Naive thymus-derived CD4-positive, alpha-beta T cell (primary cell): ENCODE results near the gene MGAT5B. TPM values are rescaled to one million over a fixed set of nuclear protein-coding genes. Genes with fewer than 3 reads are reported as not detected.
A peak's percentile ranks its signal among the peaks of the same experiment; 100 is the strongest.

Source experiments
- ATAC-seq: fragments of 150-1000 bp; cut with Tn5 transposase; 2 replicates; pipeline ENCODE4 v1.10.0; 2021; ENCODE audit warnings: mild to moderate bottlenecking, moderate library complexity
- CTCF ChIA-PET: fragments of 350-600 bp; sonication (Branson Sonifier 250); formaldehyde crosslinking; loops from one replicate; lab custom pipeline; 2021; ENCODE audit warnings: antibody characterized with exemption; lab: Charles Lee
- POLR2A ChIA-PET: fragments of 350-600 bp; sonication (Branson Sonifier 250); formaldehyde crosslinking; loops from one replicate; lab custom pipeline; 2021; ENCODE audit warnings: antibody characterized with exemption, inconsistent platforms; lab: Charles Lee
- DNase-seq, 9 donors: peaks; one replicate each; pipeline versions ENCODE4 v3.0.0 to v3.0.0-alpha.2; 2020 to 2022; ENCODE audit warnings: mixed read lengths in 1 of 9
- H3K27ac ChIP-seq: one replicate; pipeline ENCODE4 v1.7.0; 2013; ENCODE audit warnings: mild to moderate bottlenecking, low read depth, low read length, moderate library complexity
- H3K27me3 ChIP-seq, 2 donors: one replicate each; pipeline ENCODE4 v1.7.0; 2013; ENCODE audit warnings: low read length in 2 of 2, mild to moderate bottlenecking in 2 of 2, moderate library complexity in 2 of 2; ENCODE audit not compliant: control insufficient read depth in 2 of 2, insufficient read depth in 2 of 2
- H3K36me3 ChIP-seq, 3 experiments: 1 replicate in 2 of 3; 2 replicates in 1 of 3; pipeline ENCODE4 v1.7.0; 2013; ENCODE audit warnings: low read length in 3 of 3, mild to moderate bottlenecking in 3 of 3, moderate library complexity in 1 of 3; ENCODE audit not compliant: insufficient read depth in 3 of 3, control insufficient read depth in 2 of 3
- H3K4me1 ChIP-seq, 2 donors: one replicate each; pipeline ENCODE4 v1.7.0; 2013; ENCODE audit warnings: low read length in 2 of 2, mild to moderate bottlenecking in 2 of 2, moderate library complexity in 1 of 2; ENCODE audit not compliant: control insufficient read depth in 2 of 2, insufficient read depth in 2 of 2
- H3K4me3 ChIP-seq: 2 replicates; pipeline ENCODE4 v1.7.0; 2013; ENCODE audit warnings: mild to moderate bottlenecking, low read length
- H3K9me3 ChIP-seq, 3 experiments: 1 replicate in 2 of 3; 2 replicates in 1 of 3; pipeline ENCODE4 v1.7.0; 2013; ENCODE audit warnings: low read length in 3 of 3; ENCODE audit not compliant: control insufficient read depth in 2 of 3
- H3K27ac Mint-ChIP-seq, 9 donors: one replicate each; pipeline ENCODE4 v1.8.0; 2020 to 2022; ENCODE audit warnings: mixed read lengths in 9 of 9, mild to moderate bottlenecking in 8 of 9, moderate library complexity in 5 of 9, inconsistent platforms in 2 of 9
- H3K27me3 Mint-ChIP-seq, 5 donors: one replicate each; pipeline ENCODE4 v1.8.0; 2021 to 2022; ENCODE audit warnings: mixed read lengths in 5 of 5, mild to moderate bottlenecking in 1 of 5
- H3K36me3 Mint-ChIP-seq, 5 donors: one replicate each; pipeline ENCODE4 v1.8.0; 2020 to 2022; ENCODE audit warnings: mixed read lengths in 5 of 5, mild to moderate bottlenecking in 3 of 5, inconsistent platforms in 1 of 5
- H3K4me1 Mint-ChIP-seq, 7 donors: one replicate each; pipeline ENCODE4 v1.8.0; 2020 to 2022; ENCODE audit warnings: mixed read lengths in 7 of 7, mild to moderate bottlenecking in 3 of 7, inconsistent platforms in 1 of 7
- H3K4me3 Mint-ChIP-seq, 10 donors: one replicate each; pipeline ENCODE4 v1.8.0; 2020 to 2022; ENCODE audit warnings: mild to moderate bottlenecking in 10 of 10, mixed read lengths in 10 of 10, moderate library complexity in 6 of 10, inconsistent platforms in 2 of 10
- H3K9me3 Mint-ChIP-seq, 11 donors: one replicate each; pipeline ENCODE4 v1.8.0; 2020 to 2022; ENCODE audit warnings: mixed read lengths in 11 of 11, mild to moderate bottlenecking in 4 of 11, inconsistent platforms in 1 of 11, moderate library complexity in 1 of 11
- intact Hi-C, 2 donors: fragments of 100-400 bp; cut with micrococcal nuclease; formaldehyde crosslinking; loops; one replicate each; pipeline ENCODE4 v1.15.1; 2023
- polyA plus RNA-seq, 2 donors: library from polyadenylated mRNA; unstranded; fragments of 300-500 nt; fragmentation: Illumina TruSeq; gene quantifications; one replicate each; pipeline ENCODE4 v1.2.3, GENCODE V29; 2021
- total RNA-seq, 6 experiments: library from RNA in 5 of 6; stranded (reverse) in 5 of 6; gene quantifications; 1 replicate in 5 of 6; 2 replicates in 1 of 6; pipeline ENCODE4 v1.2.3 and lab custom pipeline; 2021 to 2026

The MGAT5B gene
- total and polyA plus RNA-seq, 7 experiments from 2014 or later: 0.12 to 3.7 (median 1.5) TPM; not detected in 1

DNA sequence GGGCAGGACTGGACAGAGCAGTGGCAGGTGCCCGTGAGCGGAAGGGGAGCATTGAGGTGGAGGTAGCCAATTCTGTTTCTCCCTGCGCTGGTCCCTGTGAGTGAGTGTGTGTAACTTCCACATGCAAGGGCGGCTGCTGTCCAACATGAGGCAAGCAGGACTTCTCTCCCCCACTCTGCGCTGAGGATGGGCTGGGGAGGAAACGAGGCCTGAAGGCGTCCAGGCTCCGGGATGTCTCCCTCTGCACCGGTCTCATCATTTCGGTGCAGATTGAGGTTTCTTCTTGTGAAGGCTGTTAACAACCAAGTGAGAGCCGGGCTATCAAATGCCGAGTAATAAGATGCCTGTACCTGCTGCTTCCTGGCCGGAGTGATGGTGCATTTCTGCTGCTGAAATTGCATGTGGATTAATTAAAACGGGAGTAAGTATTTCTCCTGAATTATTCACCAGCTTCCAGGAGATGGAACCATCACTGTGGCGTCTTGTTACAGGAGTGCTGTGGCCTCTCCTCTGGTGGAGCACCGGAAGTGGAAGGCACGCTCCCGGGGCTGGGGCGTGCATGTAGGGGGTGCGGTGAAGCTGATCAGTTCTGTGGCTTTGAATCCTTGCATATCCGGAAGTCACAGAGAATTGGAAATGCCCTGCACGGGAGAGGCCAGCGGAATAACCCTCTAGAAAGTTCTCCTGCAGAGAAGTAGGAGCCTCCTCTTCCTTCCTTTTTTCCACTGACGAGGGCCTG, 41.7 kb upstream of the MGAT5B start:
- DNase-seq: no peak
- ChIA-PET CTCF (no interaction called here), POLR2A (interaction anchor here (0.6 kb wide), 1 partner anchor 98 kb away, joined by 3 read pairs; no protein-coding TSS in a partner anchor)
- no peak overlapping the region for H3K27ac ChIP-seq
- no peak overlapping the region for H3K27ac Mint-ChIP-seq
- H3K27me3 ChIP-seq: no peaks in the 10 kb centered on the region
- peak overlapping the region in 3 of 10 donors; percentile 4 to 49 (median 36) for H3K4me3 Mint-ChIP-seq
- peaks cover 0 to 4% (median 0%) of the 10 kb centered on the region in 5 donors for H3K36me3 Mint-ChIP-seq
- H3K4me1 ChIP-seq: no peaks in the 10 kb centered on the region
- intact Hi-C loops: no loop called here
- peaks cover 0 to 5% (median 4%) of the 10 kb centered on the region in 7 donors for H3K4me1 Mint-ChIP-seq
- no peaks in the 10 kb centered on the region for H3K36me3 ChIP-seq
- no peaks in the 10 kb centered on the region for H3K9me3 ChIP-seq
- H3K9me3 Mint-ChIP-seq: no peaks in the 10 kb centered on the region
- ATAC-seq: no peak
- peaks cover 0 to 7% (median 0%) of the 10 kb centered on the region in 5 donors for H3K27me3 Mint-ChIP-seq
- no peak overlapping the region for H3K4me3 ChIP-seq

DNA sequence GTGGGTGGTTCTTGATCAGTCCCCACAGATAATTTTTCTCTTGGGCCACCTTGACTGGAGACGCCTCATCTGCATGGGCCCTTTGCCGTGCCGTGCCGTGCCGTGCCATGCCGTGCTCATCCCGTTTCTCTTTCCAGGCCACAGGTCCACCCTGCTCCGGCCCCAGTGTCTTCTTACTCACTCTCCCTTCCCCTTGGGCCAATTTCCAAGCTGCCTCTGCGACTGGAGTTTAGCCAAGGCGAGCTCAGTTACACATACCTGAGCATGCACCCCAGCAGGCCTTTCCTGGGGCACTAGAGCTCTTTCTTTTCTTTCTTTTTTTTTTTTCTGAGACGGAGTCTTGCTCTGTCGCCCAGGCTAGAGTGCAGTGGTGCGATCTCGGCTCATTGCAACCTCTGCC, 40.5 kb upstream of the MGAT5B start:
- Mint-ChIP-seq H3K36me3 (peaks cover 0 to 4% (median 0%) of the 10 kb centered on the region in 5 donors), H3K4me1 (peaks cover 0 to 5% (median 4%) of the 10 kb centered on the region in 7 donors), H3K27ac (no peak overlapping the region), H3K4me3 (no peak overlapping the region), H3K9me3 (no peaks in the 10 kb centered on the region), H3K27me3 (peaks cover 0 to 7% (median 0%) of the 10 kb centered on the region in 5 donors)
- Histone ChIP-seq H3K36me3 (no peaks in the 10 kb centered on the region), H3K27me3 (no peaks in the 10 kb centered on the region), H3K9me3 (no peaks in the 10 kb centered on the region), H3K4me1 (no peaks in the 10 kb centered on the region), H3K27ac (no peak overlapping the region), H3K4me3 (no peak overlapping the region)
- ChIA-PET CTCF (no interaction called here), POLR2A (no interaction called here)
- intact Hi-C loops: no loop called here
- ATAC-seq: no peak
- DNase-seq: no peak

DNA sequence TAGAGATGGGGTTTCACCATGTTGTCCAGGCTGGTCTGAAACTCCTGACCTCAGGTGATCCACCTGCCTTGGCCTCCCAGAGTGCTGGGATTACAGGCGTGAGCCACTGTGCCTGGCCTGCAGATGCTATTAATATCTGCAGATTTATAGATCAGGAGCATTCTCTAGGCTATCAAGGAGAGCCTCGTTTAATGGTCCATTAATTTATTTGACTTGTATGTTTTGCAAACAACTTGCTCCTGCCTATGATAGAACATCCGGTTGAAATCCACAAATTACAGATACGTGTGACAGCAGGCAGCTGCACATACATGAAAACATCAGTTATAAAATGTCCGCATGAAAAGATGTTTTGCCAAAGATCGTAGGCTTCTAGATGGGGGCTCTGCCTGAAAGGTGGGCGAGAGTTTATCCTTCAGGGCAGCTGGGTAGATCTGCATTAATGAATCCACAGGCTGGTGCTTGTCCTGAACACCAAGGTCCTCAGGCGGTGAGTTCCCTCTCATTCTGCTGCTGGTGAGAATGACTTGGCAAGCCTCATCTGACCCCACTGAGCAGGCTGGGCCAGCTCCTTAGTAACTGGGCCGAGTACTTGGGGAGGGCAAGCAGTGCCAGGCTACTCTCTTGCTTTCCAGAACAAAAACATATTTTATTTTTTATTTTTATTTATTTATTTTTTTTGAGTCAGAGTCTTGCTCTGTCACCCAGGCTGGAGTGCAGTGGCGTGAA, 37.1 kb upstream of the MGAT5B start:
- ChIA-PET CTCF (no interaction called here), POLR2A (no interaction called here)
- Histone ChIP-seq H3K4me3 (no peak overlapping the region), H3K4me1 (no peaks in the 10 kb centered on the region), H3K9me3 (no peaks in the 10 kb centered on the region), H3K36me3 (no peaks in the 10 kb centered on the region), H3K27me3 (no peaks in the 10 kb centered on the region), H3K27ac (no peak overlapping the region)
- DNase-seq (no peak), ATAC-seq (no peak)
- Mint-ChIP-seq H3K9me3 (no peaks in the 10 kb centered on the region), H3K4me3 (no peak overlapping the region), H3K27me3 (peaks cover 0 to 10% (median 0%) of the 10 kb centered on the region in 5 donors), H3K4me1 (peaks cover 0 to 5% (median 2%) of the 10 kb centered on the region in 7 donors), H3K27ac (peak overlapping the region in 1 of 9 donors; percentile 36), H3K36me3 (no peaks in the 10 kb centered on the region)
- intact Hi-C loops: no loop called here

DNA sequence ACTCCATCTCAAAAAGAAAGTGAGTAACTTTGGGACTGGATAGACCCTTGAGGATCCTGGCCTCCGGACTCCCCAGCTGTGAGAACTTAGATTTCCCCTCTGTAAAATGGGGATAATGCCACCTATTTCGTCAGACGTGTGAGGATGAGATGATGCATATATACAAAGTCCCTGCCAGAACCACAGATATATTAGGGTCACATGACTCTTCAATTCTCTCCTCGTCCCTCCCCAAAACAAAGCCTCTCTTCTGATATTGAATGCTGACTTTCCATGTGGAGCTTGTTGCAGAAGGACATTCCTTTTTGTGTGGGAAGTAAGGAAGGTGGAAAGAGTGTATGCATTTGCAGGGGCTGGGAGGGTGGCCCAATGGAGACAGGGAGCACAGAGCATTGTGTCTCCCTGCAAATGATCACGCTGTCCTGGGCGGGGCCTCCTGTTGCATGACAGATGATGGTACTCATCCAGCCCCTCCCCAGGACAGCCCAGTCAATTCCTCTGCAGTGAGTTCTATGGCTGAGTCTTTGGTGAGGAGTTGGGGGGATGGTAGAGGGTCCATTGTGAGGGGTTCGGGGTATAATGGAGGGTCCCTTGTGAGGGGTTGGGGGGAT, 35.1 kb upstream of the MGAT5B start:
- Histone ChIP-seq H3K36me3 (no peaks in the 10 kb centered on the region), H3K4me1 (no peaks in the 10 kb centered on the region), H3K27me3 (no peaks in the 10 kb centered on the region), H3K4me3 (no peak overlapping the region), H3K9me3 (no peaks in the 10 kb centered on the region), H3K27ac (no peak overlapping the region)
- no peak for ATAC-seq
- Mint-ChIP-seq H3K4me1 (peaks cover 0 to 1% (median 0%) of the 10 kb centered on the region in 7 donors), H3K27me3 (peaks cover 0 to 9% (median 0%) of the 10 kb centered on the region in 5 donors), H3K9me3 (no peaks in the 10 kb centered on the region), H3K4me3 (no peak overlapping the region), H3K36me3 (no peaks in the 10 kb centered on the region), H3K27ac (no peak overlapping the region)
- no peak for DNase-seq
- ChIA-PET POLR2A (interaction anchor here (0.7 kb wide), 1 partner anchor 65 kb away, joined by 3 read pairs; no protein-coding TSS in a partner anchor), CTCF (no interaction called here)
- intact Hi-C loops: no loop called here

DNA sequence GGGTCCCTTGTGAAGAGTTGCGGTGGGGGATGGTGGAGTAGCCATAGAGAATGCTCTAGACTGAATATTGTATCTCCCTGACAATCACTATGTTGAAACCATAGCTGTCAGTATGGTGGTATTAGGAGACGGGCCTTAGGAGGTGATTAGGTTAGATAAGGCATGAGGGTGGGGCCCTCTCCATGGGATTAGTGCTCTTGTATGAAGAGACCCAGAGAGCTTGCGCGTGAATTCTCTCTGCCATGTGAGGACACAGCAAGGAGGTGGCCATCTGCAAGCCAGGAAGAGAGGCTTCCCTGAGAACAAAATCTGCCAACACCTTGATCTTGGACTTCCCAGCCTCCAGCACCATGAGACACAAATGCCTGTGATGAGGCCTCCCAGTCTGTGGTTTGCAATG, 34.5 kb upstream of the MGAT5B start:
- Mint-ChIP-seq H3K9me3 (no peaks in the 10 kb centered on the region), H3K4me3 (no peak overlapping the region), H3K36me3 (no peaks in the 10 kb centered on the region), H3K4me1 (peaks cover 0 to 1% (median 0%) of the 10 kb centered on the region in 7 donors), H3K27ac (no peak overlapping the region), H3K27me3 (peaks cover 0 to 7% (median 0%) of the 10 kb centered on the region in 5 donors)
- no peaks in the 10 kb centered on the region for H3K36me3 ChIP-seq
- no peaks in the 10 kb centered on the region for H3K27me3 ChIP-seq
- no peak overlapping the region for H3K4me3 ChIP-seq
- ChIA-PET POLR2A (interaction anchor here (0.7 kb wide), 1 partner anchor 66 kb away, joined by 3 read pairs; no protein-coding TSS in a partner anchor), CTCF (no interaction called here)
- ATAC-seq (no peak), DNase-seq (no peak)
- H3K27ac ChIP-seq: no peak overlapping the region
- intact Hi-C loops: no loop called here
- H3K4me1 ChIP-seq: no peaks in the 10 kb centered on the region
- no peaks in the 10 kb centered on the region for H3K9me3 ChIP-seq

DNA sequence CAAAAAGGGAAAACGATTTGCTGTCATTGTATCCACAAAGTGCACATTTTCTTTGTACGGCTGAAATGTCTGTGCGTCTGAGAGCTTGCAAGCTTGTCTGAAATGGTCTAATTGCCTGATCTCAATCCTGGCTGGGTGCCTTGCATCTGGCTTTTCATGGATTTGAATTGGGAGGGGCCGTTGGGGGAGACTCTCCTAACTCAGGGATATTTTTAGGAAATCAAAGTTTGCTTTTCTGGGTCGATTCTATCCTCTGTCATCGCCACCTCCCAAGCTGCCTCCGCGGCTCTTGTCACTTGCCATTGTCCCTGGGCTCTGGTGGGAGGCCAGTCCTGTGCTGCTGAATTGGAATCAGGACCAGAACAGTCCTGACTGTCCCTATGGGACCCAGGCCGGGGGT, 33.3 kb upstream of the MGAT5B start:
- POLR2A ChIA-PET: no interaction called here
- Mint-ChIP-seq H3K36me3 (no peaks in the 10 kb centered on the region), H3K4me3 (no peak overlapping the region), H3K27ac (no peak overlapping the region), H3K4me1 (peaks cover 3 to 9% (median 5%) of the 10 kb centered on the region in 7 donors), H3K9me3 (no peaks in the 10 kb centered on the region), H3K27me3 (peaks cover 1 to 17% (median 3%) of the 10 kb centered on the region in 5 donors)
- no peak overlapping the region for H3K27ac ChIP-seq
- H3K4me3 ChIP-seq: no peak overlapping the region
- intact Hi-C loops: no loop called here
- CTCF ChIA-PET: no interaction called here
- H3K36me3 ChIP-seq: no peaks in the 10 kb centered on the region
- ATAC-seq (no peak), DNase-seq (no peak)
- H3K4me1 ChIP-seq: peaks cover 2% of the 10 kb centered on the region in 2 donors
- no peaks in the 10 kb centered on the region for H3K27me3 ChIP-seq
- no peaks in the 10 kb centered on the region for H3K9me3 ChIP-seq
